GM18517 (cell line): ENCODE data around the gene MAPKAPK2.

Experiments
- ATAC-seq: cut with Tn5 transposase; IDR thresholded peaks from one replicate; pipeline ENCODE4 v1.9.1; 2021; ENCODE audit warnings: mild to moderate bottlenecking, moderate library complexity; ENCODE audit not compliant: unreplicated experiment

Gene MAPKAPK2

DNA sequence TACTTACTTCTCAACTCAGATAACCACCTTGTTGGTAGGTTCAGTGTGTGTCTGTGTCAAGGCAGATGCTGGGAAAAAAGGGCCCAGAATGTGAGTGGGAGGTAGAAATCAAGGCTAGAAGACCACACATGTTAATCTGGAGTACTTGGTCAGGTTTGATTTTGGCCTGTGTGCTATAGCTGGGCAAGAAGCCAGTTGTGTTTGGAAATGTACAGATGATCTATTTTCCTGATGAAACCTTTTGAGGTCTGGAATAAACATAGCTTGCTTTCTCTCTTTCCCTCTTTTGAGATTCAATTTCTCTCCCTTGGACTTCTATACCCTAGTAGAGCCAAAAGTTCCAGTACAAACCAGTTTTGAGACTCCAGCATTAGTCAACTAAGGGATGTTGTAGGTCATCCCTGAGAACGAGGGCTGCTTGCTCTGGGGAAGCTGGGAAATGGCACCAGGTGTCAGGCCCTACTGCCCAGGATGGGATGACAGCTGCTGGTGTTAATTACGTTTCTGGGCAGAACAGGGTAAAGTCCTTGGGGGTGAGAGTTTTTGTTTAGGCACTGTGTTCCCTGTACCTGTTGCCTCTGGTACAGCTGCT, 15.8 kb downstream of the MAPKAPK2 start:
- no peak for ATAC-seq

DNA sequence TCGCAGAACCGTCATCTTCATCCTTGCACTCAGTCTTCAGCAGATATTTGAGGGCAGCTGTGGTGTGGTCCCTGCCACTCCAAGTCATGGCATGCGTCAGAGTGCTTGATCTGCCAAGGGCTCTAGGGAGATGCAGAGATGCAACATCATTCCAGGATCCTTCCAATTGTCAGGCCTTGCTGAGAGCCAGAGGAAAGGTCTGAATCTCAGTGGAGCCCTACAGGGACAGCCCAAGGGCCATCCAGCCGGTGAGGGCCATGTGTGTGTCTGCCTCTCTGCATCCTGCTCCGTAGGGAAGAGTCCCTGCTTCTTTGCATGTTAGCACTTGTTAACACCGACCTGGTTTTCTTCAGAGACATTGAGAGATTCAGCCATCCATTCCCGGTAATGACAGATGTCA, 17.6 kb downstream of the MAPKAPK2 start:
- ATAC-seq, result no peak

DNA sequence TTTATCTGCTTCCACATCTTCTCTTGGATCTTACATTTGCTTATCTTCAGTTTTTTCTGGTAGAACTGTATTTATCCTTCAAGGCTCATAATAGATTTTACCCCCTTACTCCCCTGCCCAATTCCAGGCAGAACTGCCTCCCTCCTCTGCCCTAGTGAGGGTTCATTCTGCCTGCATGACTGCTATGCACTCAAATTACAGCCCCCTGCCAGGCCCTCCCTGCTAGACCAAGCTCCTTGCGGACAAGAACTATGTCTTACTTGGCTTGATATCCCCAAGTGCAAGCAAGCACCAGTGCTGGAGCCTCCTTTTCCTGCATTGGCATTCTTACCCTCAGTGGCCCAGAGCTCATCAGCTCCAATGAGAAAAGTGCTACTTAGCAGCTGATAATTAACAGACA, 18.1 kb downstream of the MAPKAPK2 start:
- ATAC-seq, result no peak

DNA sequence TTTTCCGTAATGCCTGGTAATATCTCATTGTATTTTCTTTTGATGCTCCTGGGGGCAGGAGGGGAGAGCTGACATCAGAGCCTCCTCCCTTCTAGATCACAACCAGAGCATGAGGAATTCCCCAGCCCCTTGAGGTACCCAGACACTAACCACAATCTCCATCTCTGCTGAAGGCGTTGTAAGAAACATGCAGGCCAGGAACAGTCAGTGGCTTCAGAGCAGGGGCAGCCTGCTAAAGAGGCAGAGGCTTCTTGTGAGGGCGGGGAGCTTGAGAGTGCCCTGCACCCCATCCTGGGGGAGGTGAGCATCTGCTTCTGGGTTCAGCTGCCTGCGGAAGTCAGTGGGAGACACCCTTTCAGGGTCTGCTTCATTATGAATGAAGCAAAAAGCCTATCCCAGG, 19.0 kb downstream of the MAPKAPK2 start:
- no peak for ATAC-seq

DNA sequence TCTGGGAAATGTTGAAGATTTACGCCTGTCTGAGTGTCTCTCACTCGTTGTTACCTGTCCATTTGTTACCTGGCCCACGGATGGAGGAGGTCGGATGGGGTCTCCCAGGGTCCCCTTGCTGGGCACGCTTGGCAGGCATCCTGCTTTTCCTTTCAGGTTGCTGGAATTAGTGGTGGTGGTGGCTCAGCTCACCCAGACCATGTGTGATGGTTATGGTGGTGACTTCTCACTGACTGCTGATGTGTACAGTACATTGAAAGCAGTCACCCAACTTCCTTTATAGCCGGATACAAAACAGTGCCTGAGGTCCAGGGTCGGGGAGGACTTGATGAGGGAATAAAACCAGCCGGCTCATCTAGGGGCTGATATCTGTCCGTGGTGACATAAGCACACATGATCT, 19.5 kb downstream of the MAPKAPK2 start:
- no peak for ATAC-seq

- no peak for ATAC-seq
Observed at GRCh38 chr1:206705191-206705590, 20.5 kb downstream of the MAPKAPK2 start.

- no peak for ATAC-seq
Observed at GRCh38 chr1:206705726-206706297, 21.1 kb downstream of the MAPKAPK2 start.

DNA sequence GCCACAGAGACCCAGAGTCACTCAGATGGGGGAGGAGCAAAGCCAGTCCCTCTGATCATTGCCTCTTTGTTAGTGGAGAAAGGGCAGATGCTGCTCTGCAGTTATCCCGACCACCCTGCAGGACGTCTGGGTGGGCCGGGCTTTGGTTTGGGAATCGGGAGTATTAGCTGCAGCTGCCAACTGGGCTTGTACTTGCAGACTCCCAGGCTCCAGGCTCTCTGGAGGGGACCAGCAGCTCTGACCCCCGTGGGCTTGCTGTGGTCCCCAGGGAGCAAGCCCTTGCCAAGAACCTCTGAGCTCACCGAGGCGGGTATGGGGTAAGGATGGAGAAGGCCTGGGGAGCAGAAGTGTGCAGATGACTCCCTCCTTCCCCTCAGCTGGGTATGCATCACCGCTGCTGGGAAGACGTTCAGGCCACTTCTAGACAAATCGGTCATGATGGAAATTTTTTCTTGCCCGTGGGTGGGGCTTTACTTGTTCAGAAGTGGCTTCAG, 21.6 kb downstream of the MAPKAPK2 start:
- no peak for ATAC-seq

DNA sequence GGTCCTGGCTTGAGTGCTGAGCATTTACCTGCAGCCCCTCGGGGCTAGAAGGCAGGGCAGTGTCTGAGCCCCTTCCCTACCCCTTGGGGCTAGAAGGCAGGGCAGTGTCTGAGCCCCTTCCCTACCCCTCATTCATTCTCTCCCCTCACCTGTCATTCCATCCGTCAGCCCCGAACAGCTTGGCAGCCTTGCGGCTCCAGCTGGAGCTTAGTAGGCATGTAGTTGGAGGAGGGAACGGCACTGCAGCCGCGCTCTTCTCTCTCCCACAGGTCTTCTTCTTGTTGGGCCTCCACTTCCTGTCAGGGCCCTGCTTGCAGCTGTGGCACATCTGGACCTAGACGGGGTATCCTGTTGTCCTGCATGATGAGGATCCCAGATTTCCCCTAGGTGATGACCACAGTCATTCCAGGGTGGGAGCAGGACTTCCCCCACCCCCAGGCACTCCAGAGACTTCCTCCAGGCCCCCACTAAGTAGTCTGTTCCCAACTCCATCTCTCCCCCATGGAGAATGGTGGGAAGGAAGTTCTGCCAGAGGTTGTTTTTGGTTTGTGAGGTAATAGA, 22.2 kb downstream of the MAPKAPK2 start:
- no peak for ATAC-seq

GRCh38 chr1:206708058-206708457, 23.4 kb downstream of the MAPKAPK2 start:
- no peak for ATAC-seq

GRCh38 chr1:206708882-206709281, 24.2 kb downstream of the MAPKAPK2 start:
- no peak for ATAC-seq

GRCh38 chr1:206709322-206709721, 24.6 kb downstream of the MAPKAPK2 start:
- no peak for ATAC-seq

DNA sequence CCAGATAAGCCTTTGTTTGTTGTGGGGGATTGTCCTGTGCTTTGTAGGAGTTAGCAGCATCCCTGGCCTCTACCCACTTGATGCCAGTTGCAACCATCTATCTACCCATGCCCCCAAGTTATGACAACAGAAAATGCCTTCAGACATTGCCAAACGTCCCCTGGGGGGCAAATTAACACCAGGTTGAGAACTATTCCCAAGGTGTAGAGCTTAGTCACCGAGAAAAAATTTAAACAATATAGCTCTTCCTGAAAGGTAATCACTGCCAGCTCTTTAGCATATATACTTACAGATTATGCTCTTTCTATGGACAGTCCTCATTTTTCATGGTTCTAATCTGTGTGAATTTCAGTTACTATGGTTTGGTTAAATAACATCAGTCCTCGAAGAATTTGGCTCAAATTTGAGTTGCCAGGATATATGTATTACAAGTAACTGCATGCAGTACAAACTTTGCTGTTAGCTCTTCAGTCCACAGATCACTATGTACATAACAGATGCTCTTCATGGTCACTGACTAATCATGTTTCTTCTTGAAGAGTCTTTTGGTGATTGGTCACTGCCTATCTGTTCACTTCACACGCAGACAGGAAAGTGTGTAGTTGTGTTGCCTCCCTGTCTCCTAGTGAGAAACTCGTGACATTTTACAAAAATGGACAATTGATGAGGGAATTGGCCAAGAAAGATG, 25.2 kb downstream of the MAPKAPK2 start:
- no peak for ATAC-seq

DNA sequence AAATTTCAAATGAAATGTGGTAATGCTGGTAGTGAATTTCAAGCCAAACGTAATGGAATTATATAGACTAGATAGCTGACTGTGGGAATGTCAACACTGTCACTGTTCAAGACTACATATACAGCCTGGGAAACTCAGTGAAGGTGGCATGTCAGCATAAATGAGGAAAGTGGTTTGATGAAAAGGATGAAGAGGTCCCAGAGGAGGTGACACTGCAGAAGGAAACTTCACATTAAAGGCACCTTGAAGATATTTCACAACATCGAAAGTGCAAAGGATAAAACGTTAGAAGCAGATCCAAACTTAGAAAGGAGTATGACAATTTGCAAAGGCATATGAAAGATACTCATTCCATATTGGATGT, 25.7 kb downstream of the MAPKAPK2 start:
- no peak for ATAC-seq

- no peak for ATAC-seq
Observed at GRCh38 chr1:206713070-206713469, 28.4 kb downstream of the MAPKAPK2 start.

GRCh38 chr1:206713910-206714312, 29.2 kb downstream of the MAPKAPK2 start:
- ATAC-seq, result no peak

GRCh38 chr1:206714331-206715058, 29.8 kb downstream of the MAPKAPK2 start:
- no peak for ATAC-seq

DNA sequence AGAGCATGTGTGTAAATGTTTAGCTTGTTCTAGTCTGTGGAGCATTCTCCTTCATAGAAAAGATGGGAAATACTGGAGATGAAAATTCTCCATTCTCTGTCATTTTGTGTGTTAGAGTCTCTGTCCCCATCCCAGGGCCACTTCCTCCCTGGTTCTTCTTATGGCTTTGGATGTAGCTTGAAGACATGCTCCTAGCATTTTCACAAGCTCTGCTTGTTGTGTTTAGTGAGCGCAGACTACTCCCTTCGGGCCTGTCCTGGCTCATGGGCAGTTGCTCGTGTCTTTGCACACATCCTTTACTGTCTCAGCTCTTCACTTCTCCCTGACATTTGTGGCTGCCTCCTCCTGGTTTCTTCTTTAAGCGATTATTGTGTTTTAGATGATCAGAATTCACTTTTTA, 30.4 kb downstream of the MAPKAPK2 start:
- no peak for ATAC-seq

DNA sequence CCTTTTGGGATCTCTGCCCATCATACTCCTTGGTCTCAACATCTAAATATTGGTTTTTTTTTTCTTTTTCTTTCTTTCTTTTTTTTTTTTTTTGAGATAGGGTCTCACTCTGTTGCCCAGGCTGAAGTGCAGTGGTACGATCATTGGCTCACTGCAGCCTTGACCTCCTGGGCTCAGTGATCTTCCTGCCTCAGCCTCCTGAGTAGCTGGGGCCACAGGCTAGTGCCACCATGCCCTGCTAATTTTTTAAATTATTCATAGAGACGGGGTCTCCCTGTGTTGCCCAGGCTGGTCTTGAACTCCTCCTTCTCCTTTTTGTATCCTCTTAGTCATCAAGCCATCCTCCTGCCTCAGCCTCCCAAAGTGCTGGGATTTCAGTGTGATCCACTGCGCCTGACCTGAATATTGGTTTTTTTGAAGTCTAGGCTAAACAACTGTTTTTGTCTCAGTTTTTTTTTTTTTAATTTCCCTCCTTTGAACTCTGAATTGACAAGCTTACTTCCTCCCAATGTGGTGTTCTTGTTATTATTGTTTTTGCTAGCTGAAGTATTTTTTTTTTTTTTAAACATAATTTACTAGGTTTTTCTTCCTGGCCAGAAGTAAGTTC, 30.9 kb downstream of the MAPKAPK2 start:
- ATAC-seq, result no peak

DNA sequence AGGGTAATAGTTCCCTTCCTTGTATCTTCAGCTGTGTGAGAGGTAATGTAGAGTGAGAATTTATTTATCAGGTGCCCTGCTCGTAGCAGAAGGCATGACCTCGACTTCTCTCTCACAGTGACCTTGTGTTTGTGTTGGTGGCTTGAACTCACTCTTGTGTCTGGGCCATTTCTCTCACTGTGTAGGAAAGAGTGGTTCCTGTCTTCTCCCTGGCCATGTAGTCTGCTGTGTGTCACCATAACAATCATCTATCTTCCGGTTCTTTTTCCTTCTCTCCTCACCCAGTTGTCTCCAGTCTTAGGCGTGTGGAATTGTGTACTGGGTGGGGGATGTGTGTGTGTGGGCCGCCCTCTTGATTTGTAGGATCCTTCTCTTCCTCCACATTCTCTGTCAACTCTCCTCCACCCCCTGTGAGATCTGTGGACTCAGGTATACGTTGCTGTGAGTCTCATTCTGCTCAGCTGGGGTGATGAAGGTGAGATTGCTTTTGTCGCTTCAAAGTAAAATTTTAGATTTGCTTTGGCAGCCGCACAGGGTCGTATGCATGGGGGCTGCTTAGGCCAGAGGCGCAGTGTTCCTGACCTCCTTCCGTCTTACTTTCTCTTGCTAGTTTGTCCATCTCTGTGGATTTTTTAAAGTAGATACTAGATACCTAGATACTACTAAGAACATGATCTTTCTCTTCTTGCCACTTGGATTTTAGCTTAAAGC, 31.6 kb downstream of the MAPKAPK2 start:
- ATAC-seq, result no peak
